Endothelial cell of hepatic sinusoid (primary cell): Measurements from ENCODE around the gene HSD17B8.

Experiments used
- in situ Hi-C: cut with HindIII; loops from 2 replicates; pipeline ENCODE4 v1.10.0; 2017; ENCODE audit warnings: low sequenced_read_pairs

The HSD17B8 gene

DNA sequence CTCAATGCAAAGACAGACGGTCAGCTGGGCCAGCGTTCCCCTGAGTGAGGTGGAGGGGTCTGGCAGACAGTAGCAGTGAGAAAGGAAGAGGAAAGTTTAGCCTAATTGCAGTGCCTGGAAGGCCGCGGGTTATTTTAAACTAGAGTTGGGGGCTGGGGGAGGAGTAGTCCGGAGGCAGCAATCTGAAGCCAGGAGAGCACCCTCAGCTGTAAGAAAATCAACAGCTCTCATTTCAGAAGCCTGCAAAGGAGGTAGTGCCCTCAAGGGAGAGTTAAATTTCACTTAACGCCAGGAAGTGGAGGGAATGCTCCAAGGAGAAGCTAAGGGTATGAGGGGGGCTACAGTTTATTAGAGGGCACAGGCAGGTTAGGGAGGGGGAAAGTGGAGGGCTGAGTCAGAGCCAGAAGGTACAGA, 30.8 kb downstream of the HSD17B8 start:
- in situ Hi-C loops, result loop anchor here (5.0 kb wide), 1 partner anchor 88 kb away; no protein-coding TSS in a partner anchor

DNA sequence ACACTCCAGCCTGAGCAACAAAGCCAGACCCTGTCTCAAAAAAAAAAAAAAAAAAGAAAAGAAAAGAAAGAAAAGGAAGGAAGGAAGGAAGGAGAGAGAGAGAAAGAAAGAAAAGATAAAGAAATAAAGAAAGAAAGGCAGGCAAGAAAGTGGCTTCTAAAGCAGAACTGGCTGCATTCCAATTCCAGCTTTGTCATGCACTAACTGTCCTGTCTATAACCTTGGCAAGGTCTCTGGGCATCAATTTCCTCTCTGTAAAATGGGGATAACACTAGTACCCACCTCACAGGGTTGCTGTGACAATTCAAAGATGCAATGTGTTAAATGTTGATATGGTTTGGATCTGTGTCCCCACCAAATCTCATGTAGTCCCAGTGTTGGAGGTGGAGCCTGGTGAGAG, 31.9 kb downstream of the HSD17B8 start:
- in situ Hi-C loops, result loop anchor here (5.0 kb wide), 1 partner anchor 89 kb away; no protein-coding TSS in a partner anchor

DNA sequence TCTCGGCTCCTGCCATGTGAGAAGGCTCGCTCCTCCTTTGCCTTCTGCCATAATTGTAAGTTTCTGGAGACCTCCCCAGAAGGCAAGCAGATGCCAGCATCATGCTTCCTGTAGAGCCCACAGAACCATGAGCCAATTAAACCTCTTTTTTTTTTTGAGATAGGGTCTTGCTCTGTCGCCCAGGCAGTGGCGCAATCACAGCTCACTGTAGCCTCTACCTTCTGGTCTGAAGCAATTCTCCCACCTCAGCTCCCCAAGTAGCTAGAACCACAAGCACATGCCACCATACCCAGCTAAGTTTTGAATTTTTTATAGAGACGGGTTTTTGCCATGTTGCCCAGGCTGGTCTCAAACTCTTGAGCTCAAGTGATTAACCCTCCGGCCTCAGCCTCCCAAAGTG, 32.4 kb downstream of the HSD17B8 start:
- in situ Hi-C loops, result loop anchor here (5.0 kb wide), 1 partner anchor 90 kb away; no protein-coding TSS in a partner anchor

DNA sequence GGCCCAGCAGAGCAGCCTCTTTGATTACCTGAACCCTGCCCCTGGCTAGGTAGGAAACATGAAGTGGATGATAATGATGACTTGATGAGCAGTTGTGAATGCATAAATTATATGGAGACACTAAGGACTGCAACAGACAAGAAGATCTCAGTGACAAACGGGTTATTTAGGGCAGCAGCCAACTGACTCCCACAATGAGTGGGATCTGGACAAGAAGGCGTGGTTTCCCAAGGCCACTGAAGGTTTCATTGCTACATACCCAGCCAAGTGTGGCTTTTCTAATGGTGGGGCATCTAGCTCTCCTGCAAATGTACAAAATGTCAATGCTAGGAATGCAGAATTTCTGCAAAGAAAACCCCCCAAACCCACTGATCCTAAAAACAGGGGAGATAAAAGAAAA, 33.3 kb downstream of the HSD17B8 start:
- in situ Hi-C loops, result loop anchor here (5.0 kb wide), 1 partner anchor 90 kb away; no protein-coding TSS in a partner anchor

DNA sequence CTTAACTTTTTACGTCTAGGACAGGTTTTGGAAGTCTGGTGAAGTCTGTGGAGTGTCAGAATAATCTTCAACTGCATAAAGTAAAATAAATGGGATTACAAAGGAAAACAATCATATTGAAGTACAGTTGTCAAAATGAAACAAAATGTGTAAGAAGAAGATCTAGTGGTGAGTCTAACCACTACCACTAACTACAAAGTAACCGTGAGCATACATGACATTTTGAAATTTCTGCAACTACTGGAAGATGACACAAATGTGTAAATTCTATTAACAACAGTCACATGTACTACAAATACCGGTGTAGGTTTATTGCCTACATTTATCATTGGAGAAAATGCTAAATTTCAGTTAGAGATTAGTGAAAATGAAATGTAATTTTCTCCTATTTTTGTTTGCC, 37.5 kb downstream of the HSD17B8 start:
- in situ Hi-C loops, result no loop called here

DNA sequence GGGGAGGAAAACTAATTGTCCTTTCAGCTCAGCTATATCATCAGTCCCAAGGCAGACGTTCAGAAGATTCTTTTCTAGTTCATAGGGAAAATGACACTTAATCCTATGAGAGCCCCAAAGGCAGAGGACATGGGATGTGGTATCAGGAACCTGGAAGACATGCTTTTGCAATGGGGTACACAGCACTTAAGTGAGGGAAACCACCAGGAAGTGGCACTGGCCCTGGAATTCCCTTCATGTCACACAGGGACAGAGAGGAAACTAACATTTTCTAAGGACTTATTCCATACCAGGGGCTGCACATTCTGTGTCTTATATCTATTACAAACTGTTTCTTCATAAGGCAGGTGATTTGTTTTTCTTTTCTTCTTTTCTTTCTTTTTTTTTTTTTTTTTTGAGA, 39.0 kb downstream of the HSD17B8 start:
- in situ Hi-C loops, result no loop called here

DNA sequence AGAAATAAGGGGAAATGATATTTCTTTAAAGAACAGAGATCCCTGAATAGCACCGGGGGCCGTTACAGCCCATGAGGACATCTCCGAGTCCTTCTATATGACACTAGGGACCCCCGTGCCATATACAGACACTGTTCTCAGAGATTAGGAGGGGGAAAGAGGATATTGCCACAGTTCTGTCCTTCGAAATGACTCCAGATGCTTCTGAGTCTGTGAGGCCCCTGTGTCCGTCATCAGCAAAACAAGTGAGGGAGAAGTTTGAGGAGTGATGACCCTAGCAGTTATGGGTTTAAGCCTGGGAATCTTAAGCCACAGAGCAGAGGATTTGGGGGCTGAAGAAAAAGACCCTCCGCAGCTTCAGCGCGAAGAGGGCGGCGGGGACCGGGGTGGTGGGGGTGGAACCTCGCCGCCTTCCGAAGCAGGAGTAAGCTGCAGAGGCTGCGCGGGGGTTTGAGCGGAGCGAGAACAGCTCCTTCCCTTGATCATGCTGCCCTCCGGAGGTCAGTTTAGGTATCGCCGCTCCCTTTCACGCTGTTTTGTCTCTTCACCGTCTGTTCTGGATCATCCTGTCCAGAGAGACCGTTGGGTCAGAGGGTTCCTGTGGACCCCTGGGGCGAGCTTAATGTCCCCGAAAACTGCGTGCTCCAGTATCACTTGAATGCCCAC, 43.7 kb downstream of the HSD17B8 start:
- in situ Hi-C loops, result no loop called here

DNA sequence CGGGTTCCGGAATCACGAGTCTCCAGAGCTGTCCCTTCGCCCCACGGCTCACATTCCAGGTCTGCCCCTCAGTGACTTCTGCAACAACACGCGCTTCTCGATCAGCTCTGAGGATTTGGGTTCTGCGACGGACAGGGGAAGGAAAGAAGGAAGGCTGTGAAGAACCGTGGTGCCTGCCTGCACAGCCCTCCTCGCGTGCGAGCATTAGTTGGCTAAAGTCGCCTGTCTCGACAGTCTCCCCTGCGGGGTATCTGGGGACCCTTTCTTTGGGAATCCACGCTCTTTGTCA, 44.1 kb downstream of the HSD17B8 start:
- in situ Hi-C loops, result no loop called here

DNA sequence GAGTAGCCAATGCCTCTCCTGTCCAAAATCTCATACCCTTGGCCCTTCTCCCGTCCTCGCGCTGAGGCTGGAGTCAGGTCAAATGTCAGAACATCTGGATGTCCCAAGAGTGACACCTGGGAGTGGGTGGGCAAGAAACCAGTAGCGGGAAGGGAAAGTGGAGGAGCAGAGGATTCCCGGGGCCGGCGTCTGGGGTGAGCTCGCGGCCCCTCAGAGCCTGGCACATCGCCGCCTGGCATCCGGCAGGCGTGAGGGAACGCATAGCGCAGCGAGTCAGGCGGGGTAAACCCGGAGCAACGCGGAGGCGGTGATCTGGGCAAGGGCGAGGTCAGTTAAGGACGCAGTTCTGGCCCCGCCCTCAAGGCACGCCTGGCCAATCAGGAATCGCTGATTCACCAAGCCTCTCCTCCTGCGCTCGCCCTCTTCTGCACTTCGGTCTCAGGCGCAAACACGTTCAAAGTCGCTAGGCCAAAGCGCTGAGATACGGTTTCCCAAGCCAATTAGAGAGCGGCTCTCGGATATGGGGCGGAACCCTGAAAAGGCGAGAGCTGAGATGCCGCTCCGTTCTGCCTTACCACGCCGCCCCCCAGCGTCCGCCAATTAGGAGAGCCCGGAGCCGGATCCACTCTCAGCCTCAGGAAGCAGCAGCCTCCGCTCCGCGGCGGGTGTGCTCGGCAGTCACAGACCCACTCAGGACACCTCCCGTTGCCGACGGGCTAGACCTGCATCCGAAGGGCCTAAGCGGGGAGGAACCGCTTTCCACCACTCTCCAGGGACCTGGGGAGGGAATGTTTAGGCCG, 44.7 kb downstream of the HSD17B8 start:
- in situ Hi-C loops, result no loop called here

DNA sequence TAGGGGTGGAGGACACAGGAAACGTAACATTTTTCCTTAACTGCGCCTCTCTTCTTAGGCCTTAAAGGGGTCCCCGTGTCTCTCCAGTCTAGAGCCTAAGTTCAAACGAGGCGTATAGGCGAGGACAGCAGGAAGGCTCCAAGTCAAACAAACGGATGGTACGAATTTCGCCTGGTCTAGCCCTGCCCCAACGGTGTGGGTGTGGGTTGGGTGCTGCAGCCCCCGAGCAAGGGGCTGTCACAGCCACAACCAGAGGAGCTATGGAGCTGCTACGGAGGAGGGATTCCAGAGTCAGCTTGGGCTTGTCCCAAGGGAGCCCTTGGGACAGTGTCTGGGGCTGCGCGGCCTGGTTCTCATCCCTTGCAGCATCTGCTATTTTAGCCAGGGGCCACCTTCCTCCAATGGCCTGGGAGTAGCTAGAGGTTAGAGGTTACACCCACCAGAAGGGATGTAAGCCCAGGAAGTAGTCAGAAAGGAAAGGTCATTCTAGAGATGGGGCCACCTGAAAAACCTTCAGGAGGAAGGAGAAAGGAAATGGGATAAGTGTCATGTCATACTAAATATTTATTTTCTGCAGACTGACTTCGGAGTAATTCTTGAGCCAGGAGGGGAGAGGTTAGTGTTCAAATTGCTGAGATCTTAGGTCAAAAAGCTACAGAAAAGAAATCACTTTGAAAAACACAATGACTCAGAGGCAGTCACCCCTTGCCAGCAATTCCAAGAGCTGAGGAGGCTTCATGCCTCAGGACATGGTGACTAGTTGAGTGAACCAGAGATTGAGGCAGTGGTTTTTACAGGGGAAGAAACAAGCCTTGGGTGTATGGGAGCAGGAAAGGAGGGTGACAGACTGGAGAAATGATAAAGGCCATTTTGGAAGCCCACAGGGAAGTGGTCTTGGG, 45.5 kb downstream of the HSD17B8 start:
- in situ Hi-C loops, result no loop called here

DNA sequence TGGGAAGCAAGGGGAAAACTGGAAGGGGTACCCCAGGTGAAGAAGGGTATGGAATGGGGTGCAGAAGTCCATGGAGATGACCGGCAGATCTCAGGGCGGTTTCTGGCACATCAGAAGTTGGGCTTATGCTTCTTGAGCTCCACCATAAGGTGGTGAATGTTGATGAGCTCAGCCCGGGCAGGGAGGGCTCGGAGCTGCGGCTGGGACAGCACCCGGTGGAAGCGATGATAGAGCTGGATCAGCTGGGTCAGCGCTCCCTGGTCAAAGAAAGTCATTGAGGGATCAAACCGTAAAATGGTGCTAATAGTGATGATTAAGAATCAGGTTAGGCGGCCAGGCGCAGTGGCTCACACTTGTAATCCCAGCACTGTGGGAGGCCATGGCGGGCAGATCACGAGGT, 46.3 kb downstream of the HSD17B8 start:
- in situ Hi-C loops, result no loop called here

DNA sequence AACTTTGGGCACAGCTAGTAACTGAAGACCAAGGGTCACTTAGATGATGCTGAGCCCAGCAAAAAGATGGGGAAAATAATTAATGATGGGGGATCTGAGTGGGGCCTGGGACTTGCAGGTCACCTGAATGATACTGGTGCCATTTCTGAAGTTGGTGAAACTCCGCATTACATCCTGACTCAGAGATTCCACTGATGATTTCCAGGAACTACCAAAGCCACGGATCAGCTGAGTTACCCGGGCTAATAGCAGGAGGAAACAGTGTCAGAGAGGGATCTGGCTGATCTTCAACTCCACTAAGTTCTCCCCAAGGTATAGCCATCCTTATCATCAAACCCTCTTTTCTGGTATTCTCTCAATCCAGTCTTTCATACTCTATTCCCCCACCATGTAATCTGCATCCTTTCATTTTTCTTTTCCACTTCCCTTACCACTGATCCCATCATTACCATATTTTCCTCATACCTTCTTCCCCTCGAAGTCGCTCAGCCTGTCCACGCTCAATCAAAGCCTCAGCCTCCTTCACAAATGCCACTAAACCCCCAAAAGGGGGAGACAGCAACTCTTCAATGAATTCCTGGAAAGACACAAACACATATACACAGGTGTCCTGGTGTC, 47.0 kb downstream of the HSD17B8 start:
- in situ Hi-C loops, result no loop called here

DNA sequence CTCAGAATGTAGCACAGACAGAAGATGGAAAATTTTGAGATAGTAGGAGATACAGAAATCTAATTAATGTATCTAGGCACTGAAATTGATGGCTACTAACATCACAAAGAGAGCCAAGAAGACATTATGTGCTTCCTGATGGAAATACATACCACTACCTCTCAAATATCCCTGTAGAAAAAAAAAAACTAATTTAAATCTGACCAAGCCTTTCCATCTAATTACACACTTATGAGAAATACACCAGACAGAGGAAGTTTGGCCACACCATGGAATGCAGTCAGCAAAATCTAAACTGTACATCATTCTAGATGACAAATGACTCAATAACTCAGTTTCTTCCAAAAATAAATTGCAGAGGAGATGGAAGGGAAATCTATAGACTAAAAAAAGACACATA, 48.3 kb downstream of the HSD17B8 start:
- in situ Hi-C loops, result no loop called here

DNA sequence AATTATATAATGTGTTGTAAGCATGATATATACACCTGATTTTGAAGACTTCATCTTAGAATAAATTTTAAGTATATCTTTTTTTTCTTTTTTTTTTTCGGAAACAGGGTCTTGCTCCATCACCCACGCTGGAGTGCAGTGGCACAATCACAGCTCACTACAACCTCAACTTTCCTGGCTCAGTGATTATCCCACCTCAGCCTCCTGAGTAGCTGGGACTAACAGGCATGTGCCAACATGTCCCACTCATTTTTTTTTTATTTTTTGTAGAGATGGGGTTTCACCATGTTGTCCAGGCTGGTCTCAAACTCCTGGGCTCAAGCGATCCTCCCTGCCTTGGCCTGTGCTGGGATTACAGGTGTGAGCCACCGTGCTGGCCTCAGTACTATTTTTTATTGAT, 50.1 kb downstream of the HSD17B8 start:
- in situ Hi-C loops, result no loop called here
